ENCODE results near the gene FLOT1. TPM values are rescaled to one million over a fixed set of nuclear protein-coding genes. Genes with fewer than 3 reads are reported as not detected.

The FLOT1 gene
- total RNA-seq, 1 donor from 2014 or later, result 151 TPM

- intact Hi-C loops (cut with DNase I), result no loop called here
- Histone ChIP-seq H3K27ac (no peak overlapping the region), H3K4me1 (peaks cover 44% of the 10 kb centered on the region), H3K36me3 (no peaks in the 10 kb centered on the region), H3K27me3 (ENCODE audit: low read depth) (no peaks in the 10 kb centered on the region), H3K4me3 (no peak overlapping the region), H3K9me3 (no peaks in the 10 kb centered on the region)
- ATAC-seq (no peak), DNase-seq (no peak)
- TF ChIP-seq, protein P1, sequence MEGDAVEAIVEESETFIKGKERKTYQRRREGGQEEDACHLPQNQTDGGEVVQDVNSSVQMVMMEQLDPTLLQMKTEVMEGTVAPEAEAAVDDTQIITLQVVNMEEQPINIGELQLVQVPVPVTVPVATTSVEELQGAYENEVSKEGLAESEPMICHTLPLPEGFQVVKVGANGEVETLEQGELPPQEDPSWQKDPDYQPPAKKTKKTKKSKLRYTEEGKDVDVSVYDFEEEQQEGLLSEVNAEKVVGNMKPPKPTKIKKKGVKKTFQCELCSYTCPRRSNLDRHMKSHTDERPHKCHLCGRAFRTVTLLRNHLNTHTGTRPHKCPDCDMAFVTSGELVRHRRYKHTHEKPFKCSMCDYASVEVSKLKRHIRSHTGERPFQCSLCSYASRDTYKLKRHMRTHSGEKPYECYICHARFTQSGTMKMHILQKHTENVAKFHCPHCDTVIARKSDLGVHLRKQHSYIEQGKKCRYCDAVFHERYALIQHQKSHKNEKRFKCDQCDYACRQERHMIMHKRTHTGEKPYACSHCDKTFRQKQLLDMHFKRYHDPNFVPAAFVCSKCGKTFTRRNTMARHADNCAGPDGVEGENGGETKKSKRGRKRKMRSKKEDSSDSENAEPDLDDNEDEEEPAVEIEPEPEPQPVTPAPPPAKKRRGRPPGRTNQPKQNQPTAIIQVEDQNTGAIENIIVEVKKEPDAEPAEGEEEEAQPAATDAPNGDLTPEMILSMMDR (IDR thresholded peaks at IDR 0.05), result no peak
These were observed 34.6 kb upstream of the FLOT1 start for GRCh38 chr6:30777155-30777485.

DNA sequence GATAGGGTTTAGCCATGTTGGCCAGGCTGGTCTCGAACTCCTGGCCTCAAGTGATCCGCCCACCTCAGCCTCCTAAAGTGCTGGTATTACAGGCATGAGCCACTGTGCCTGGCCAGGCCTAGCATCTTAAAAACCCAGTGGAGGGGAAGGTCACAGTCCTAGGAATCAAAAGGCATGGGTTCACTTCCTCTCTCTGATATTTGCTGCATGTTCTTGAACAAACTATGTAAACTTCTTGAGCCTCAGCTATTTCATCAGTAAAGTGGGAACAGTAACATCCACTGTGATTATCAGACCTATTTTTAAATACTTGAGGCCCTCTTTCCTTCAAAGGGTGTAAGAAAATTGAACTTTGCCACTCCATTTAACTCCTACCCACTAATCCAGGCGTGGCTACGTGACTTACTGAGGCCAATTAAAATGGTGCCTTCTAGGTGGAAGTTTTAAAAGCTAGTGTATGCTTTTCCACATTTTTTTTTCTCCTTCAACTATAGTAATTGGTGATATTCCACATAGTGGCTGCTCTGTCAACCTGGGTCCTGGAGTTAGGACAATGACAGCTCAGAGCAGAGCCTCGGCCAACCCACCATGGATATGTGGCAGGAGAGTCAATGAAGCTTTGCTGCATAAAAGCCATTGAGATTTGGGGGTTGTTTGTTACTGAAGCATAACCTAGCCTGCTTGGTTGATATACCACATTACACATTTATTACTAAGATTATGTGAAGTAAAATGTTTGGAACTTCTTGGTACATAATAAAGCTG, 34.1 kb upstream of the FLOT1 start:
- Histone ChIP-seq H3K27ac (no peak overlapping the region), H3K4me1 (peaks cover 38% of the 10 kb centered on the region), H3K4me3 (no peak overlapping the region), H3K9me3 (no peaks in the 10 kb centered on the region), H3K27me3 (ENCODE audit: low read depth) (no peaks in the 10 kb centered on the region), H3K36me3 (no peaks in the 10 kb centered on the region)
- intact Hi-C loops (cut with DNase I), result no loop called here
- DNase-seq (no peak), ATAC-seq (no peak)
- TF ChIP-seq, protein P1 (IDR thresholded peaks at IDR 0.05), result no peak

- H3K4me1 ChIP-seq, result peaks cover 25% of the 10 kb centered on the region
- H3K27ac ChIP-seq, result no peak overlapping the region
- intact Hi-C loops (cut with DNase I), result no loop called here
- H3K36me3 ChIP-seq, result no peaks in the 10 kb centered on the region
- no peaks in the 10 kb centered on the region for H3K9me3 ChIP-seq
- H3K27me3 ChIP-seq (ENCODE audit: low read depth), result no peaks in the 10 kb centered on the region
- TF ChIP-seq, protein P1 (IDR thresholded peaks at IDR 0.05), result no peak
- no peak for DNase-seq
- ATAC-seq, result no peak
- no peak overlapping the region for H3K4me3 ChIP-seq
These were observed 32.6 kb upstream of the FLOT1 start for GRCh38 chr6:30775104-30775503.

- no peak for DNase-seq
- Histone ChIP-seq H3K9me3 (no peaks in the 10 kb centered on the region), H3K36me3 (no peaks in the 10 kb centered on the region), H3K27me3 (ENCODE audit: low read depth) (no peaks in the 10 kb centered on the region), H3K27ac (no peak overlapping the region), H3K4me3 (no peak overlapping the region), H3K4me1 (peaks cover 25% of the 10 kb centered on the region)
- intact Hi-C loops (cut with DNase I), result no loop called here
- TF ChIP-seq, protein P1 (IDR thresholded peaks at IDR 0.05), result no peak
- ATAC-seq, result no peak
These were observed 32.2 kb upstream of the FLOT1 start for GRCh38 chr6:30774701-30775100.

DNA sequence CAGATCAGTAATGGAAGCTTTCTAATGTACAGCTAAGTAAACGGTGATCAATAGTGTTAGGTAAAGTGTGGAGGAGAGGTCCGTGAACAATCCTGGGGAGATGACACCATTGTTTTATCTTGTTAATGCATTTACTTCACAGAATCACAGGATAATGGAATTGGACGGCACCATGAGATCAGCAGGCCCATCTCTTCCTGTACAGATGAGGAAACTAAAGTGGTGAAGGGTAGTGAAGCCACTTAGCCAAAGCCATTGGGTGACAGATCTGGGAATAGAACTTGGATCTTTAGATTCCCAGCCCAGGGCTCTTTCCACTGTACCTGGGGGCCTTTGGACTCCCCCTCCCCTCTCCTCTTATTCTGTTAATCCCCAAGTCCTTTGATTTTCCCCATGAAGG, 28.1 kb upstream of the FLOT1 start:
- no peak for ATAC-seq
- peaks cover 22% of the 10 kb centered on the region for H3K4me1 ChIP-seq
- no peaks in the 10 kb centered on the region for H3K36me3 ChIP-seq
- no peaks in the 10 kb centered on the region for H3K27me3 ChIP-seq (ENCODE audit: low read depth)
- intact Hi-C loops (cut with DNase I), result no loop called here
- no peak overlapping the region for H3K27ac ChIP-seq
- DNase-seq, result no peak
- TF ChIP-seq, protein P1 (IDR thresholded peaks at IDR 0.05), result no peak
- no peak overlapping the region for H3K4me3 ChIP-seq
- H3K9me3 ChIP-seq, result no peaks in the 10 kb centered on the region
